HepG2 (cell line): ENCODE data around the gene NEK8. TPM values are rescaled to one million over a fixed set of nuclear protein-coding genes. Genes with fewer than 3 reads are reported as not detected.

ENCODE experiments used
- ATAC-seq: fragments of 200-7000 bp; cut with Tn5 transposase; 3 replicates; pipeline ENCODE4 v1.9.1; 2020; ENCODE audit warnings: mild to moderate bottlenecking, moderate library complexity
- BruUV-seq: library from RNA; stranded (reverse); fragments of 400-500 nt; replicated peaks from 2 replicates; lab custom pipeline; 2021; lab: Mats Ljungman, UMichigan
- CTCF ChIA-PET: fragments of 300-600 bp; formaldehyde crosslinking; extraction: SDS; loops from one replicate; lab custom pipeline; 2021; ENCODE audit warnings: low total read pairs, inconsistent platforms, low intra/inter-chr PET ratio; lab: Yijun Ruan, JAX
- POLR2A ChIA-PET: fragments of 350-600 bp; sonication (Branson Sonifier 250); formaldehyde crosslinking; loops from one replicate; lab custom pipeline; 2020; ENCODE audit warnings: antibody characterized with exemption, inconsistent platforms; lab: Yijun Ruan, JAX
- DNase-seq: peaks from one replicate; pipeline ENCODE4 v3.0.0-alpha.2; 2015; ENCODE audit warnings: low spot score
- FAIRE-seq: peaks from 3 replicates; lab custom pipeline; 2011; peaks lifted over from hg19 to GRCh38; lab: Jason Lieb, UNC
- H2AFZ ChIP-seq: one replicate; pipeline ENCODE4 v1.6.1; 2011; ENCODE audit warnings: low read length, inconsistent platforms
- H3K27ac ChIP-seq: fragments of 300-600 bp; 3 replicates; pipeline ENCODE4 v1.8.0; 2011; ENCODE audit warnings: mixed run types, mild to moderate bottlenecking, mixed read lengths, low read length, inconsistent platforms; ENCODE audit not compliant: insufficient read depth; ENCODE audit errors: extremely low read length
- H3K27me3 ChIP-seq, 2 experiments: fragments of 200-600 bp in 1 of 2; 2 replicates in 1 of 2; 3 replicates in 1 of 2; pipeline versions ENCODE4 v1.6.0 to v1.8.0; 2011; ENCODE audit warnings: low read length in 2 of 2, mild to moderate bottlenecking in 2 of 2, moderate library complexity in 2 of 2, inconsistent platforms in 1 of 2; ENCODE audit not compliant: insufficient read depth in 2 of 2, control insufficient read depth in 1 of 2
- H3K36me3 ChIP-seq, 2 experiments: fragments of 200-600 bp in 1 of 2; replicated peaks in 1 of 2; 2 replicates in 1 of 2; 3 replicates in 1 of 2; pipeline versions ENCODE4 v1.5.1 to v1.8.0; 2011; ENCODE audit warnings: low read length in 2 of 2, inconsistent platforms in 1 of 2; ENCODE audit not compliant: insufficient read depth in 2 of 2, control insufficient read depth in 1 of 2
- H3K4me1 ChIP-seq: 2 replicates; pipeline ENCODE4 v1.5.1; 2012; ENCODE audit warnings: low read length, inconsistent platforms; ENCODE audit not compliant: insufficient read depth
- H3K4me2 ChIP-seq: 2 replicates; pipeline ENCODE4 v1.6.0; 2011; ENCODE audit warnings: low read depth, low read length, inconsistent platforms
- H3K4me3 ChIP-seq, 3 experiments: fragments of 200-600 bp in 1 of 3; sonication (generic), shearing (Covaris generic) in 1 of 3; replicated peaks in 1 of 3; 2 replicates each; pipeline ENCODE4 v1.5.1; 2011 to 2016; ENCODE audit warnings: low read length in 3 of 3, inconsistent platforms in 2 of 3, low read depth in 2 of 3, mild to moderate bottlenecking in 2 of 3, control low read depth in 1 of 3, mixed read lengths in 1 of 3; ENCODE audit not compliant: insufficient read depth in 1 of 3
- H3K79me2 ChIP-seq: one replicate; pipeline ENCODE4 v1.6.1; 2011; ENCODE audit warnings: low read length, inconsistent platforms; ENCODE audit not compliant: insufficient read depth
- H3K9ac ChIP-seq: 2 replicates; pipeline ENCODE4 v1.6.0; 2011; ENCODE audit warnings: mild to moderate bottlenecking, low read depth, low read length, inconsistent platforms; ENCODE audit not compliant: insufficient read depth
- H3K9me3 ChIP-seq: 2 replicates; pipeline ENCODE4 v1.5.1; 2012; ENCODE audit warnings: mild to moderate bottlenecking, low read length
- H4K20me1 ChIP-seq: 2 replicates; pipeline ENCODE4 v1.6.0; 2011; ENCODE audit warnings: inconsistent platforms, mild to moderate bottlenecking, low read length, moderate library complexity; ENCODE audit not compliant: insufficient read depth
- CTCF ChIP-seq: sonication (generic); formaldehyde crosslinking; IDR thresholded peaks from 2 replicates; pipeline ENCODE4 v1.5.0; 2020; ENCODE audit warnings: mild to moderate bottlenecking, missing genetic modification reagents, moderate library complexity
- FLYWCH1 ChIP-seq: sonication (generic); formaldehyde crosslinking; IDR thresholded peaks from 2 replicates; pipeline ENCODE4 v1.8.1; 2023; ENCODE audit warnings: mild to moderate bottlenecking, missing genetic modification reagents
- FOXJ3 ChIP-seq: sonication (generic); formaldehyde crosslinking; IDR thresholded peaks from 2 replicates; pipeline ENCODE4 v1.4.0; 2020; ENCODE audit warnings: missing genetic modification reagents, mild to moderate bottlenecking, borderline replicate concordance
- GABPB1 ChIP-seq: IDR thresholded peaks from 2 replicates; pipeline ENCODE4 v1.6.1; 2016; ENCODE audit warnings: mild to moderate bottlenecking, missing genetic modification reagents, moderate library complexity, missing compliant biosample characterization
- HOXA5 ChIP-seq: sonication (generic); formaldehyde crosslinking; IDR thresholded peaks from 2 replicates; pipeline ENCODE4 v1.4.0; 2020; ENCODE audit warnings: missing genetic modification reagents
- MAF1 ChIP-seq: sonication (generic); formaldehyde crosslinking; IDR thresholded peaks from 2 replicates; pipeline ENCODE4 v1.5.0; 2020; ENCODE audit warnings: missing genetic modification reagents, borderline replicate concordance
- SMC3 ChIP-seq: IDR thresholded peaks from 2 replicates; pipeline ENCODE4 v1.6.1; 2011; ENCODE audit warnings: low read length, improper control_type of control experiment
- ZNF512B ChIP-seq: sonication (generic); formaldehyde crosslinking; IDR thresholded peaks from 2 replicates; pipeline ENCODE4 v1.5.1; 2020; ENCODE audit warnings: missing genetic modification reagents, mild to moderate bottlenecking, borderline replicate concordance
- ZNF7 ChIP-seq: IDR thresholded peaks from 2 replicates; pipeline ENCODE4 v1.6.1; 2016; ENCODE audit warnings: missing biosample characterization, missing genetic modification reagents
- ZNF740 ChIP-seq: sonication (generic); formaldehyde crosslinking; IDR thresholded peaks from 2 replicates; pipeline ENCODE4 v1.4.0; 2020; ENCODE audit warnings: missing genetic modification reagents
- WGBS: methylation state at CpG from one replicate; pipeline ENCODE4 v1.1.6; 2017; ENCODE audit warnings: low lambda C conversion rate; 5-methylcytosine and 5-hydroxymethylcytosine counted together
- in situ Hi-C: cut with HindIII; loops from 2 replicates; pipeline ENCODE4 v1.10.0; 2017; ENCODE audit warnings: low pct_unique_long_range_greater_than_20kb; ENCODE audit not compliant: extremely low pct_ligation_motif_present
- intact Hi-C: fragments of 100-400 bp; cut with micrococcal nuclease; formaldehyde crosslinking; loops from one replicate; pipeline ENCODE4 v1.10.0; 2022; ENCODE audit not compliant: unreplicated experiment
- polyA plus RNA-seq, 8 experiments: library from polyadenylated mRNA; depleted of rRNA in 3 of 8; stranded (reverse) in 7 of 8; unstranded in 1 of 8; fragments of >200 nt; fragmentation: Illumina TruSeq in 4 of 8; extraction: Trizol in 4 of 8; gene quantifications; 2 replicates each; pipeline versions ENCODE4 v1.2.1 to v1.2.3, GENCODE V29; 2011 to 2016; ENCODE audit warnings: low read depth in 4 of 8, missing spikeins in 1 of 8, mixed read lengths in 1 of 8; ENCODE audit not compliant: insufficient read depth in 1 of 8
- total RNA-seq, 5 experiments: library from RNA; depleted of rRNA; stranded (reverse); fragments of >200 nt; fragmentation: Illumina TruSeq; extraction: Trizol; gene quantifications; 2 replicates each; pipeline ENCODE4 v1.2.3, GENCODE V29; 2016; ENCODE audit warnings: low read depth in 1 of 5

The NEK8 gene
- total and polyA plus RNA-seq, 2 of the 13 experiments (the other 11 are each of a cell fraction or from before 2014, with no cell fraction given), result 5.8 to 13.5 TPM

- no peak overlapping the region for H3K9ac ChIP-seq
- intact Hi-C loops (no loop called here), in situ Hi-C loops (no loop called here)
- FAIRE-seq (no peak), DNase-seq (no peak), ATAC-seq (no peak)
- H3K4me2 ChIP-seq, result no peak overlapping the region
- no peaks in the 10 kb centered on the region for H3K79me2 ChIP-seq
- H3K36me3 ChIP-seq, result peaks cover 8 to 12% of the 10 kb centered on the region in 2 experiments
- ChIA-PET POLR2A (interaction anchor here (10.1 to 10.8 kb wide), 2 partner anchors 8 to 14 kb away, joined by 145 to 220 read pairs; partner anchors contain the start of gene RPL23A), CTCF (no interaction called here)
- WGBS, result 96% methylated on average over 2 of the region's 7 CpGs
- BruUV-seq, result no TSS peak
- no peaks in the 10 kb centered on the region for H3K9me3 ChIP-seq
- no peak overlapping the region for H3K4me3 ChIP-seq
- H4K20me1 ChIP-seq, result no peaks in the 10 kb centered on the region
- no peak overlapping the region for H3K27ac ChIP-seq
- H2AFZ ChIP-seq, result no peak overlapping the region
- no peaks in the 10 kb centered on the region for H3K27me3 ChIP-seq
- TF ChIP-seq SMC3 (no peak), FOXJ3 (CRISPR knock-in tag) (no peak), MAF1 (no peak), HOXA5 (no peak), CTCF (peak; percentile 17; the same call in 1 of the 2 replicates), FLYWCH1 (no peak), GABPB1 (CRISPR knock-in tag) (no peak), ZNF7 (CRISPR knock-in tag) (no peak), ZNF512B (CRISPR knock-in tag) (no peak), ZNF740 (CRISPR knock-in tag) (0 out of 2 replicates have a peak, but pooled peaks have one; percentile 30)
- TF ChIP-seq, all 625 proteins: peak for 2
- H3K4me1 ChIP-seq, result peaks cover 49% of the 10 kb centered on the region
Measured at GRCh38 chr17:28706471-28707338, 21.9 kb upstream of the NEK8 start.
